Measurements from ENCODE around the gene MPO. TPM values are rescaled to one million over a fixed set of nuclear protein-coding genes. Genes with fewer than 3 reads are reported as not detected.

MPO gene
- total RNA-seq, 1 experiment from 2014 or later: 0.19 TPM

GRCh38 chr17:58278661-58279015 lies 2.1 kb downstream of the MPO start:
- ChIA-PET CTCF (no interaction called here), POLR2A (interaction anchor here (0.6 kb wide), 1 partner anchor 67 kb away, joined by 3 read pairs; no protein-coding TSS in a partner anchor)
- Mint-ChIP-seq H3K9me3 (ENCODE audit: unreplicated experiment) (no peaks in the 10 kb centered on the region), H3K4me3 (ENCODE audit: unreplicated experiment) (no peak overlapping the region), H3K4me1 (ENCODE audit: insufficient read depth, unreplicated experiment) (no peaks in the 10 kb centered on the region), H3K27me3 (ENCODE audit: insufficient read depth, unreplicated experiment) (peaks cover 35% of the 10 kb centered on the region), H3K36me3 (ENCODE audit: insufficient read depth, unreplicated experiment) (no peaks in the 10 kb centered on the region), H3K27ac (ENCODE audit: low read depth, unreplicated experiment) (no peak overlapping the region)
- intact Hi-C loops (cut with micrococcal nuclease): no loop called here
- TF ChIP-seq CTCF (IDR thresholded peaks at IDR 0.05; ENCODE audit: unreplicated experiment): no peak
- BruUV-seq (replicated peaks): no TSS peak
- no peak for DNase-seq (ENCODE audit: unreplicated experiment)

- POLR2A ChIA-PET: interaction anchor here (0.6 kb wide), 1 partner anchor 67 kb away, joined by 3 read pairs; no protein-coding TSS in a partner anchor
- Mint-ChIP-seq H3K27ac (ENCODE audit: low read depth, unreplicated experiment) (no peak overlapping the region), H3K4me1 (ENCODE audit: insufficient read depth, unreplicated experiment) (no peaks in the 10 kb centered on the region), H3K36me3 (ENCODE audit: insufficient read depth, unreplicated experiment) (no peaks in the 10 kb centered on the region), H3K27me3 (ENCODE audit: insufficient read depth, unreplicated experiment) (peaks cover 35% of the 10 kb centered on the region), H3K4me3 (ENCODE audit: unreplicated experiment) (no peak overlapping the region), H3K9me3 (ENCODE audit: unreplicated experiment) (no peaks in the 10 kb centered on the region)
- no TSS peak for BruUV-seq (replicated peaks)
- intact Hi-C loops (cut with micrococcal nuclease): no loop called here
- CTCF ChIA-PET: interaction anchor here (0.6 kb wide), 1 partner anchor 11 kb away, joined by 3 read pairs; no protein-coding TSS in a partner anchor
- TF ChIP-seq CTCF (IDR thresholded peaks at IDR 0.05; ENCODE audit: unreplicated experiment): no peak
- DNase-seq (ENCODE audit: unreplicated experiment): no peak
Measured at GRCh38 chr17:58277802-58278595, 2.7 kb downstream of the MPO start.

GRCh38 chr17:58277107-58277801 lies 3.5 kb downstream of the MPO start:
- Mint-ChIP-seq H3K4me1 (ENCODE audit: insufficient read depth, unreplicated experiment) (no peaks in the 10 kb centered on the region), H3K9me3 (ENCODE audit: unreplicated experiment) (no peaks in the 10 kb centered on the region), H3K36me3 (ENCODE audit: insufficient read depth, unreplicated experiment) (no peaks in the 10 kb centered on the region), H3K4me3 (ENCODE audit: unreplicated experiment) (no peak overlapping the region), H3K27ac (ENCODE audit: low read depth, unreplicated experiment) (no peak overlapping the region), H3K27me3 (ENCODE audit: insufficient read depth, unreplicated experiment) (peaks cover 35% of the 10 kb centered on the region)
- intact Hi-C loops (cut with micrococcal nuclease): no loop called here
- no peak for TF ChIP-seq CTCF (IDR thresholded peaks at IDR 0.05; ENCODE audit: unreplicated experiment)
- CTCF ChIA-PET: interaction anchor here (0.6 kb wide), 1 partner anchor 10 kb away, joined by 3 read pairs; no protein-coding TSS in a partner anchor
- DNase-seq (ENCODE audit: unreplicated experiment): peak; percentile 9
- no TSS peak for BruUV-seq (replicated peaks)
- POLR2A ChIA-PET: no interaction called here

- Mint-ChIP-seq H3K27ac (ENCODE audit: low read depth, unreplicated experiment) (no peak overlapping the region), H3K36me3 (ENCODE audit: insufficient read depth, unreplicated experiment) (no peaks in the 10 kb centered on the region), H3K4me3 (ENCODE audit: unreplicated experiment) (no peak overlapping the region), H3K27me3 (ENCODE audit: insufficient read depth, unreplicated experiment) (peaks cover 35% of the 10 kb centered on the region), H3K9me3 (ENCODE audit: unreplicated experiment) (no peaks in the 10 kb centered on the region), H3K4me1 (ENCODE audit: insufficient read depth, unreplicated experiment) (no peaks in the 10 kb centered on the region)
- CTCF ChIA-PET: no interaction called here
- intact Hi-C loops (cut with micrococcal nuclease): no loop called here
- no peak for DNase-seq (ENCODE audit: unreplicated experiment)
- POLR2A ChIA-PET: interaction anchor here (0.6 kb wide), 1 partner anchor 141 kb away, joined by 6 read pairs; no protein-coding TSS in a partner anchor
- no TSS peak for BruUV-seq (replicated peaks)
- TF ChIP-seq CTCF (IDR thresholded peaks at IDR 0.05; ENCODE audit: unreplicated experiment): no peak
Measured at GRCh38 chr17:58276423-58276822, 4.3 kb downstream of the MPO start.

Measured in MCF 10A (cell line).